Vagina (tissue), 2 donors: ENCODE data around the gene NRP2.

ENCODE experiments used
- CTCF ChIP-seq, 3 experiments: fragments of 450-650 bp in 2 of 3; fragments of 200-600 bp in 1 of 3; sonication (generic) in 1 of 3; IDR thresholded peaks; one replicate each; pipeline ENCODE4 v1.5.1; 2017 to 2019; ENCODE audit warnings: antibody characterized with exemption in 3 of 3, mild to moderate bottlenecking in 2 of 3, moderate library complexity in 2 of 3
- POLR2A ChIP-seq, 2 donors: fragments of 450-650 bp; IDR thresholded peaks; one replicate each; pipeline ENCODE4 v1.6.1; 2017; ENCODE audit warnings: antibody characterized with exemption in 2 of 2, mild to moderate bottlenecking in 2 of 2, moderate library complexity in 2 of 2

- TF ChIP-seq CTCF (IDR thresholded peaks at IDR 0.05) (no peak), POLR2A (IDR thresholded peaks at IDR 0.05) (no peak)
Observed at GRCh38 chr2:205754924-205755321, 72.6 kb downstream of the NRP2 start.
